GM12865 (cell line): Measurements from ENCODE around the gene GRK5.

ENCODE experiments used
- DNase-seq: peaks from one replicate; pipeline ENCODE4 v3.0.0; 2010; ENCODE audit warnings: low read depth
- H3K4me3 ChIP-seq: 2 replicates; pipeline ENCODE4 v1.5.1; 2011; ENCODE audit warnings: mild to moderate bottlenecking, low read depth, low read length, control low read depth
- CTCF ChIP-seq: IDR thresholded peaks from 2 replicates; pipeline ENCODE4 v1.5.1; 2011; ENCODE audit warnings: low read length, control low read depth, low read depth, inconsistent platforms; ENCODE audit not compliant: insufficient read depth; ENCODE audit errors: missing control alignments

The GRK5 gene

GRCh38 chr10:119501690-119502089, 294.3 kb downstream of the GRK5 start:
- no peak for DNase-seq
- no peak for TF ChIP-seq CTCF
- no peak overlapping the region for H3K4me3 ChIP-seq

- DNase-seq, result no peak
- H3K4me3 ChIP-seq, result no peak overlapping the region
- TF ChIP-seq CTCF, result no peak
These were observed 294.8 kb downstream of the GRK5 start for GRCh38 chr10:119502209-119502608.

GRCh38 chr10:119502618-119503155, 295.3 kb downstream of the GRK5 start:
- TF ChIP-seq CTCF, result no peak
- DNase-seq, result no peak
- H3K4me3 ChIP-seq, result no peak overlapping the region

- H3K4me3 ChIP-seq, result no peak overlapping the region
- DNase-seq, result no peak
- no peak for TF ChIP-seq CTCF
These were observed 296.4 kb downstream of the GRK5 start for GRCh38 chr10:119503821-119504220.

- no peak for TF ChIP-seq CTCF
- no peak for DNase-seq
- H3K4me3 ChIP-seq, result no peak overlapping the region
These were observed 297.3 kb downstream of the GRK5 start for GRCh38 chr10:119504651-119505050.

DNA sequence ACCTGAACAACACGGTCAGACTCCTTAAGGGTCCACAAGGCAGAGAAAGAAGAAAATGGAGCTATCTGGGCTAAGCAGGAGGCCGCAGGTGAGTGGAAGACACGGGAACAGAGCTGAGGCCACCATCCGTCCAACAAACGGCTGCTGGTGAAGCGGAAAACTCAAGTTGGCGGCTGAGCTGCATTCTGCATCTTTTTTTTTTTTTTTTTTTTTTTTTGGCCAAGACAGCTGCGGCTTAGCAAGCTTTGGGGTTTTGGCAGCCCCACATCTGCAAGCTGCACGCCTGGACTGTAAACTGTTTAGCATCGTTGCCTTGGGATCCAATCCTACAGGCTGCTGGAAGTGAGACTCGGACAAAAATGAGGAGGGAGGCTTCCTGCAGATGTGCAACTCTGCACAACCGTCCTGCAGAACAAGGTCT, 297.8 kb downstream of the GRK5 start:
- DNase-seq, result no peak
- H3K4me3 ChIP-seq, result no peak overlapping the region
- TF ChIP-seq CTCF, result no peak
